CD4-positive, alpha-beta T cell treated with Interleukin-12 subunit alpha and Interleukin-12 subunit beta, for 1 hour (primary cell): ENCODE results near the gene THSD7B.

ENCODE experiments used
- DNase-seq: peaks from one replicate; pipeline ENCODE4 v3.0.0-alpha.2; 2020

The THSD7B gene

DNA sequence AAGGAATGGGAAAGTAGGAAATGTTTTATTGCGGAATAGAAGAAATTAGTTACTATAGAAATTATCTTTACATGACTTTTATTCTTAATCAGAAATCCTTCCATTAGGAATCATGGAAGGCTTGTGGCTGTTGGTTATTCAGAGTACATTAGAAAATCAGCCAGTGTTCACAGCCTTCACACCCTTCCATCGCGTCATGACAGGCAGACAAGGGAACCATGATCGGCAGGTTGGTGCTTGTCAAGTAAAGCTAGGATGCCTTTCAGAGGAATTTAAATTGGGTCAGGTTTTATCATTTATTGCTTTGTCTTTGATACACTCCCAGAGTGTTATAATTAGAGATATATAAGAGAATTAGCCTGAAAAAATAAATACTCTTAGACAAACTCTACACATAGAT is 400.6 kb downstream of the THSD7B start:
- no peak for DNase-seq

DNA sequence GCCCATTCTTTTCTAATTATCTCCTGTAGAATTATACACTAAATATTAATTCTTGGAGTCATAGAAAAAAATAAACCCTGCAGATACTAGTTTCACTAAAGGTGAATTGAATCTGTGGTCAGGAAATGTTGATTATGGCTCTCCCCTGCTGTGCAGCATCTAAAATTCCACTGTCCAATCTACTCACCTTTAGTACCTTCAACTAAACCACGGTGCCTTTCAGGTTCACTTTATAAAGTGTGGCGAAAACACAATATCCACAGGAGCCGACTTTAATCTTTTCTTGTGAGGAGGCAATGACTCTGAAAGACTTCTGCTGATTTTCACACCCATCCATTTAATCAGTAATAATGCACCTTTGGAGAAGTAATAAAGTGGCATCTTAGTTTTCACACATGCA is 402.3 kb downstream of the THSD7B start:
- DNase-seq: no peak

DNA sequence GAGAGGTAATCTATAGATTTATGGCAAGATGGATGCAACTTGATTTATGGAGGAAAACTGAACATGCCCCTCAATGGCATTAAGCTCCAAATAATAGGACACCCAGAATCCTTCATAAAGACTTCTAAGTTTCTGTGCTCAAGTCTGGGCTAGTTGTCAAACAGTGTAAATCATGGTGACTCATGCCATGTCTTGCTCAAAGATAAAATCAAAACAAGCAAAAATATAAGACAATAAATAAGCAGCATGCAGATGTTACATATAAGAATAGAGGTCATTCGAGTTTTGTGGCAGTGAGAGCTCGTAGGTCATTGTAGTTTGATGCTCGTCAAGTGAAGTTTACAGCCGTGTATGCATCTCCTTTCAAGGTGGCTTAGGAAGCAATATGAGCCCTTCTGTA is 403.2 kb downstream of the THSD7B start:
- DNase-seq: no peak

DNA sequence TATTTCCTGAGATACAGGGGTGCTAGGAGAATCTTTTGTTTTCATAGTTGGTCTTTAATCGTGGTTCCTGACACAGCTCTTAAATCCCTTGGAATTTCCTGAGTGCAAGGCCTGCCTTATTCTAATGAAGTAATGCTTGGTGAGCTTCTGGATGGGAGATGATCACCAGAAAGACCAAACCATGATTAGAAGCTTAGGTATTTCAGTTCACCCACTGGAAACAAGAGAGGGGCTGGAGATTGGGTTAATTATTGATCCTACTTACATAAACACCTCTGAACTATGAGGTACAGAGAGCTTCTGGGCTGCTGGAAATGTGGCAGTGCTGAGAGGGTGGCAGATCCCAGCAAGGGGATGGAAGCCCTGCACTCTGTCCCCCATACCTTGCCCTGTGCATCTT is 406.8 kb downstream of the THSD7B start:
- DNase-seq: no peak

DNA sequence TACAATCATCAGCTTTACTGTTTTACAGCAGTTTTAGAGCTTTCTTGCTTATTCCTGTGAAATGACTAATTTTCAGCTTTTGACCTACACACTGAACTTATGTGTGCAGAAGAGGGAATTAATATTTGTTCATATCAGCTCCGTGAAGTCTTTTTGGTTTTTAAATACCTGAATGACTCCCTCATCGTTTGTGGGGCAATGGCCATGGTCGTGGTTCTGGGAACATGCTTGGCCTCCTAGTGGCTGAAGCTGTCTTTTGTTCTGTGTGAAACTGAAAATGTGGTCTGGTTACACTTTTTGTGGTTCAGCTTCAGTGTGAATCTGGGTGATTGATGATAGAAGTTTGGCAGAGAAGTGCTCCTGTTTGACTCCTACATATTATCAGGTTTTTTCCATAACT is 408.1 kb downstream of the THSD7B start:
- DNase-seq: no peak

DNA sequence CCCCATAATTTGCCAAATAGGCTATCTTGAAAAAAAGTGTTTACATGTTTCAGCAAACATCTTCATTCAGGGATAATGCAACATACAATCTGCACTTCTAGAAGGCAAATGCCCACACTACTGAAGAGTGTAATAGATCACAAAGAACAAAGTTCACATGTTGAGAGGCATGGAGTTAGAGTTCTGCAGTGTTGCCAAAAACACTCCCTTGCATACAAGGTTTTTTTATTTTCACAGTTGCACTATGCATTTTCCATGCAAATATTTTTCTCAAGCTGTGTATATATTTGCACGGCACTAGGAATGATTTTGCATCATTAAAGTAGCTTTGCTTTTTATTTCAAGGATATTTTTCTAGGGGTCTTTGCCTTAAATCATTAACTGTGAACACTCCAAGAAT is 409.9 kb downstream of the THSD7B start:
- no peak for DNase-seq

DNA sequence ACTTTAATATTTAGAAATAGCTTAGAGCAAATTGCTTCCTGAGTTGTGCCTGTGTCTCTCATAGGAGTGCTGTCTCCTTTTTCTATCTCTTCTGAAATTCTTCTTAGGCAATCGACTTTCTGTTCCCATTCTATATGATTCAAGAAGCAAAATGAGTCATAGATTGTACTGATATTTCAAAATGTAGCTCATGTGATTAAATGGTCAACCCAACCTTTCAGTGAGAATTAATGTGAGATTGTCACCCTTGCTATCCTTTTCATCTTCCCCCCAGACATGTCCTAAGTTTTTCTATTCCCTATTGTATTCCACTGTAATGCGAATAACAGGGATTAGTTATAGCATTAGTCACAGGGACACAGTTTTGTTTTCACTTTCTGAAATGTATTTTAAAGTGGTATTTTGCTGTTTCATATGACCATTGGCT is 413.6 kb downstream of the THSD7B start:
- DNase-seq: no peak

DNA sequence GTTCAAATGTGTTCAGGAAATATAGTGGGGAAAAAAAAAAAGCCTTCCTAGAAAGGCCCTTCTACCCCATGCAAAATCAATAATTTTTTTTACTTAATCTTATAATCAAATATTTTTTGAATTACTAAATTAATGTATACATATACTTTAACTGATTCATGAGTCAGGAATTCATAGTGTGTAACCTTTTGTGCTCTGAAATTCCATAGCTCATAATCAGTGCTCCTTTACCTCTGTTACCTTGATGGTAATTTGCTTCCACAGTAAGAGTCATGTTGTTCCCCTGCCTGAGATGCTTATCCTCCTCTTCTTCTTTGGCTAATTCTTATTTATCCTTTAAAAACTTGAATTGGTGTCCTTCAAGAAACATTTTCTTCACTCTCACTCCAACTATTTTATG is 414.2 kb downstream of the THSD7B start:
- DNase-seq: no peak

DNA sequence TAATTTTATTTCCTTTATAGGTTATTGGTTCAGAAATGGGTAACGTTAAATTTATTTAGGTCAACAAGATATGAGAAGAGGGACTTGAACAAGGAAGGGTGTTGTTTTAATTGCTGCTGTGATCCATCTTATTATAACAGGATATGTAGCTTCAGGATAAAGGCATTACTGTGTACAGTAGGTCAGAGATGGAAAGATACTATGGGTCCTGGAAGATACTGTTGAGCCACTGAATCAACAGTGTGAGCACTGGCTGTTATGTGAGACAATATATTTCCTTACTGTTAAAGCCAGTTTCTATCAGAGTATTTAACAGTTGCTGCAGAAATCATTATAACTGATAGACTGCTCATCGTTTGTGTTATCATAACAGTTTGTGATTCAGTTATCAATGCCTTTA is 414.7 kb downstream of the THSD7B start:
- DNase-seq: no peak

DNA sequence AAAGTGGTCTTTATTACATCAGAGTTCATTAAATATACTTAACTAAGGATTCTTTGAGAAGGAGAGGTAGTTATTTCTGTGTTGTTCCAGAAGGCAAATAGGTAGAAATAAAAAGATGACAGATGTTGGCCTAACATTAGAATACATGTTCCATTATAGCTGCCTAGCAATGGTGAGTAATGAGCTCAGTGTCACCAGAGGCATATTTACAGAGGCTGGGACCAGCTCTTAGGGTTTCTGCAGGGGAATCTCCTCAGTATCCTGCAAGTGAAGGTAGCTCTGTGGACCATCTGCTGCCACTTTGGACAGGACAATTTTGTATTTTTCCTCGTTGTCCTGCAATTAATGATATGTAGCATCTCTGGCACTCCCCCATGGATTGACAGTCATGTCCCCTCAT is 416.0 kb downstream of the THSD7B start:
- DNase-seq: no peak

DNA sequence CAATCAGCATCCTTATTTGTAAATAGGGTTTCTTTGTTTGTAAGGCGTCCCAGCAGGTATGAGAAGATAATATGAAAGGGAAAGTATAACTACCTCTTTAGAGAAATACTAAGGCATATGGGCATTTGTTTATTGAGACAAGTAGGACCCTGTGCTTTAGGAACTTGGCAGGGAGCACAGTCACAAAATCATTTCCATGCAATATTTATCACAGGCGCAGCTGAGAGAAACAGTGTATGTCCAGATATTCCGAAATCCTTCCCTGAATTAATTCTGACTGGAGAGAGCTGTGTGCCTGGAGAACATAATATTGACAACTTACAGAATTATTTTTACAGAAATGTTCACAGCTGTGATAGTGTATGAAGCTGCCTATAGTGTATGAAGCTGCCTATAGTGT is 416.7 kb downstream of the THSD7B start:
- DNase-seq: no peak

DNA sequence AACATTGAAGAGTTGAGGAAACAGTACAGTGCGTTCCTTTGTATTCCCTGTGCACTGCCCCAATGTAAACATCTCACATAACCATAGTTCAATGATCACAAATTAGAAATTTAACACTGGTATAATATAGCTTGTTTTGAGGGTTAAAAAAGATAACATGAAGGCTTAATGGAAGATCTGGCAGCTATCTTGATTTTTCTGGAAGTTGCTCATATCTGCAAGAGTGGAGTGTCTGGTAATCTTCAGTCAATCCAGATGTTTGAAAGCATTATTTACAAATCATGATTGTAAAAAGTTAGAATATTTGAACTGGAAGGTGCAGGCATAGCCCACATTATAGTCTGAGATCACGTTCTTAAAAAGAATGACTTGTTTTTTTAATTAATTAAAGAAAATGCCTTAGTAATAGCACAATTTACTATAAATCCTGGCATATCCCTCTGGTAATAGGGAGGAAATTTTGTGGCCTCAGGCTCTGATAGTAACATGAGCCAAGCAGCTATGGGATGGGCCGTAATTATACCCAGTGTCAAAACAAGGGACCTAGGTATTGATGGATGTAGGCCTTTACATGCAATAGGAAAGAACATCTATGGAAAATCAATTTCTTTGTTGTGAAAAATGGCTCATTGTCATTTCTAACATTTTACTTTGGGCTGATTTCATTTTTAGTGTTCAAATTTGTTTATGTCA is 418.0 kb downstream of the THSD7B start:
- DNase-seq: no peak

DNA sequence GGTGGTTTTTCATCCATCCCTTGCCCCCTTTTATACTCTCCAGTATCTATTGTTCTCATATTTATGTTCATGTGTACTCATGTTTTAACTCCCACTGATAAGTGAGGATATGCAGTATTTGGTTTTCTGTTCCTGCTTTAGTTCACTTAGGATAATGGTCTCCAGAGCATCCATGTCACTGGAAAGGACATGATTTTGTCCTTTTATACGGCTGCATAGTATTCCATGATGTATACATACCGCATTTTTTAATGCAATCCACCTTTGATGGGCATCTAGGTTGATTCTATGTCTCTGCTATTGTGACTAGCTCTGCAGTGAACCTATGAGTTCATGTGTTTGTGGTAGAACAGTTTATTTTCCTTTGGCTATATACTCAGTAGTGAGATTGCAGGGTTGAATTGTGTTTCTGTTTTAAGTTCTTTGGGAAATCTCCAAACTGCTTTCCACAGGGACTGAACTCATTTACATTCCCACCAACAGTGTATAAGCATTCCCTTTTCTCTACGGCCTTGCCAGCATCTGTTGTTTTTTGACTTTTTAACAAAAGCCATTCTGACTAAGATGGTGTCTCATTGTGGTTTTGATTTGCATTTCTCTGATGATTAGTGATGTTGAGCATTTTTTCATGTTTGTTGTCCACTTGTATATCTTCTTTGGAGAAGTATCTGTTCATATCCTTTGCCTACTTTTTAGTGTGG is 420.2 kb downstream of the THSD7B start:
- no peak for DNase-seq

DNA sequence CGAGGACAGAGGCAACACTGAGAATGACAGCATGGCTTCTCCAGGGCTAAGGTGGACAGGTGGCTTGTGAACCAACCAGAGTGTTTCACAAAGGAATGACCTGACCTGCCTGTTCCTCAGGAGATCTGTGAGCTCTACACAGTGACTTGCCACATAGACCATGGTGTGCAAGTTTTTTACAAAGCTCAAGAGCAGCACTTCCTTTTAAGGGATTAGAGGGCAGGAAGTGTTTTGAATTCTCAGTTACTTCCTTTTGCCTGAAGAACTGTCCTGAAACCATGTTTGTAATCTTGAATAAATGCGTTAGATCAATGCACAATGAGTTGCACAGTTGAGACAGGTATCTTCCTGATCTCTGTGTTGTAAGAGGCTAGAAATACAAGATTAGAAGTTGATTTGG is 421.9 kb downstream of the THSD7B start:
- DNase-seq: no peak

DNA sequence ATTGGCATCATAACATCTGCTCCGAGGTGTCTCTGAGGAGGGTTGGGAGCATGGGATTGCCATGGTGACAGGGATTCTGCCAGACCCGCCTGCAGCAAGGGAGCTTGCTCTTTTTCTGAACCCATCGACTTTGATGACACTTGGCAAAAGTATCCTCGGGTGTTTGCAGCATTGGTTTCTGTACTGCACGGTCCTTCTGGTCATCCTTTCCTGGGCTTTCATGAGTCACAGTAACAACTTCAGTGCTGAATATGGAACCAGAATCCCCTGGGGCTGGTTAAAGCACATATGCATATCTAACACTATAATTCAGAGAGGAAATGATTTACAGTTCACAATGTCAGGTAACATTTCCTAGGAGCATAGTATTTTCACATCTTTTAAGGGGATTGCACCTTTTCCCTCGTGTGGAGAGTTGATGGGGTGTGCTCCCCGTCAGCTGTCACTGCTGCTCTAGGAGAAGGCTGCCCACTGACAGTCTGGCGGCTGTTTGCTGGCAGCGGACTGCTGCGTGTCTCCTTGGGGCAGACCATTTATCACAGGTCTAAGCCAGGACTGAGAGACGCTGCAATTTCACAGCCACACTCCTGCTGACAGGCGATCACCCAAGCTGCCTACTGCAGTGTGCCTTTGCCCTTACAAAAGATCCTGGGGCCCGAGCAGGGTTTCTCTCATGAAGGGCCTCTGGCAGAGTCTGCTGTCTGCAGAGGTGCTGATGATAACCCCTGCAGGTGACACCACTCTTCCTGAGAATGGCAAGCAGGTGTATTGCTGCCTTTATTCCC is 425.3 kb downstream of the THSD7B start:
- DNase-seq: no peak

DNA sequence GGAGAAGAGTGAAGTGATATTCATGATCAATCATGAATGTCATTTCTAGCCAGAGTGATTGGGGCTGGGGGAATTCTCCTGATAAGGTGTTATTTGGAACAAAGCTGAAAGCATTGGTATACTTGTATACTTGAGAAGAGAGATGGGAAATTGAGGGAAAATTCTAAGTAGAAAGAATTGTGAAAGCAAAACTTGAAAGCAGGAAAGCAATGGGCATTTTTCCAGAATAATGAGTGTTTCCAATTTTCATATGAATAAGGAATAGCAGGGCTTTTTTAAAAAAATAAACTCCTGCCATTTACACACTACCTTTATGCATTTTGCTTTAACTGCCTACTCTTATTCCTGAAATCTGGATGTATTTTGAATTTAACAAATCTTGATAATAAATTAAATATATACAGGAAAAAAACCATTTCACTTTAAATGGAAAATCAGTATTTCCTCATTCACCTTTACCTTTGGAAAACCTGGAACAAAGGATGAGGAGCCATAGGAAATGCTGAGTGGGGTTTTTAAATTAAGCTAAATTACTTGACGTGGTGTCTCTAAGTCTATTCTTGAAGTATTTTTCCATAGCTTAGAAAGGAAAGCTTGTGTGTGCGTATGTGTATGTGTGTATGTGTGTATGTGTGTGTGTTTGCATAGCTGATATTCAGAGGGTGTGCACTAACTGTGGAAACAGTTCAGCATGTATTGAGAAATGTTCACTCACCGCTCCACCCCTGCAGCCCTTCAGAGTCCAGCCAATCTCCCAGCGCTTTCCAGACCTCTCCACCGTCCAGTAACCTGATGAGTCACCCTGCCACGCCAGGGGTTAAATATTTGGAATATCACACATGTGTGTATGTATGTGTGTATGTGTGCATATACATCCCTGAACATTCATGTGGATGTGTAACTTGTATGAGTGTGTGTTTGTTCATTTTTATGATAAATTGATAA is 427.3 kb downstream of the THSD7B start:
- no peak for DNase-seq

DNA sequence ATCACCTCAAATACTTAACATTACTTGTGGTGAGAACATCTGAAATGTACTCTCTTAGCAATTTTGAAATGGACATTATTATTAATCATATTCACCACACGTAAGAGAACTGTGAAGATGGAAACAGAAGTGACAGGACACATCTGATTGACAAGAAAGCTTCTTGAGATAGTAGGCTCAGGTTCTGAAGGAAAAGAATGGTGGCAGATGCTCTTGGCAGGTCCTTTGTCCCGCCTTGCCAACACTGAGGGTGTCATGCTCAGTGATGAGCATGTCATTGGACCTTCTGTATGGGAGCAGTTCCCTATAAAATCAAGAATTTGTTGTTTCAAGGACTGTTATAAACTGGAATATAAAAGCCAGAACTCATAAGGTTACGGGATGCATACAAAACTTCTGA is 428.1 kb downstream of the THSD7B start:
- no peak for DNase-seq

DNA sequence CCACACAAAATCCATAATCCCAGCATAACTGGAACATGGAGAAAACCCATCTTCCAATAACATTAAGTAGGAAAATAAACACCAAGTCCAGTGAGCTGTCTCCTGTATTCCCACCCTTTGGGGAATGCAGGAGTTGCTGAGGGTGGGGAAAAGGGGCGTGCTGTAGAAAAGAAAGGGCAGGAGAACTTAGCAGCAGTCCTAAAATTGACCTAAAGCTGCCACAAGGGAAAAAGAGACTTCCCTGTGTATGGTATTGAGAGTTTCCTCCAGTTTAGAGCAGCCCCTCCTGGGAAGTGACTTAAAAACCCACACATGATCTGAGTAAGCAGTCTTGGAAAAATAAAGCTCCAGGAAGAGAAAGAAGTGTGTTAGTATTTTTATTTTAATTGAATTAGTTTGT is 428.8 kb downstream of the THSD7B start:
- DNase-seq: no peak

DNA sequence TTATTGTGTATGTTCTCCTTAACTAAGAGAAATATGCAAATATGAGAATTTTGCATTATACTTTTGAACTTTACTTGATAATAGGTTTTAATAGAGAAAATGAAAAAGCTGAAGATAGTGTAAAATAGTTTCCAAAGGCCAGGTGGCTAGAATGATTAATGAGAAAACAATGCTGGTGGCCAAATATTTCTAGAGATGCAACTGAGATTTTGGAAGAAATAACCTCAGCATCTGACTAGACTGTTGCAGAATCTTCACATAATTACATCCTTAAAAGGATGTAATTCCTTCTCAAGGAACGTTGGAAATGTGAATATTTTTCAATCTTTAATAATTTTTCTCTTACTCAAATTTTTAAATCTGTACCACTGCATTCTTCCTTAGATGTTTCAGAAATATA is 434.4 kb downstream of the THSD7B start:
- DNase-seq: no peak

DNA sequence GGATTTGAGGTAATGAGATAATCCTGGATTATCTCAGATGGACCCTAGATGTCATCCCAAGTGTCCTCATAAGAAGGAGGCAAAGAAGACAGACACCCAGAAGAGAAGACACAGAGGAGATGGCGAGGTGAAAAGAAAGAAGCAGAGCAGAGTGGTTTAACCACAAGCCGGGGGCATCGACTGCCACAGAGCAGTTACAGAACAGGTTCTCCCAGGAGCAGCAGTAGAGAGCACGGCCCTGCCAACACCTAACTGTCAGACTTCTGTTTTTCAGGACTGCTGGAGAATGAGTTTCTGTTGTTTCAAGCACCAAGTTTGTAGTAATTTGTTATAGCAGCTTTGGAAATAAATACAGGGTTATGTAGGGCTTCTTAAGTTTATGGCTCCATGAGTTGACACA is 437.0 kb downstream of the THSD7B start:
- no peak for DNase-seq

DNA sequence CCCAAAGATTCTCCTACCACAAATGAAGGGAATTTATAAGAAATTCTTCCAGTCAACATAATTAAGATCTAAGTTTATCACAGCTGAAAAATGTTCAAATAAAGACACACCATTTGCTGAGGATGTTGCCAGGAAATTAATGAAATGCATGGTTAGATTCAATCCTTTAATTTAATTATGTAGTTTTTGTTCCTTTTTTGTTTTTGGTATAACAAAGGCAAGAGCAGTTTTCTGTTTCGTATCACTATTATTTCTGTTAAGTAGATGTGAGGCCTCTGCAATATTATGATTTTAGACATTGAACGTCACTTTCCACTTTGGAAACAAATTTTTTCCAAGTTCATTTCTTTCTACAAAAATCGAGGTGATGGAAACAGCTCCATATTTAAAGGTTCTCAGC is 440.0 kb downstream of the THSD7B start:
- no peak for DNase-seq

DNA sequence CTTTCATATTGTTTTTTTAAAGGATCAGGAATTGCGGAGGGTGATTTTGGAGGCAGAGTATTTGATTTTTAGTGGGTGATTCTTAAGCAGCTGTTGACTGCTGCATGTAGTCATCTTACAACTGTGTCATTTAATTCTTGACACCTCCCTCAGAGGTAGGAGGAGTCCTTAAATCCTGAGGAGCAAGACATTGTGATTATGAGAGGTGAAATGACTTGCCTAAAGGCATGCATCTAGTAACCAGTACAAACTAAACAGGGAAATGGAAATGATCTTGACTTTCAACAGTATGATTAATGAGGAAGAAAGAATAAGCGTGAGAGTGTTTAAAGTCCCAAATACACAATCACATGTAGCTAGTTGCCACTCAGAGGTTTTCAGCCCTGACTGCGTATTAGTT is 440.7 kb downstream of the THSD7B start:
- DNase-seq: no peak

DNA sequence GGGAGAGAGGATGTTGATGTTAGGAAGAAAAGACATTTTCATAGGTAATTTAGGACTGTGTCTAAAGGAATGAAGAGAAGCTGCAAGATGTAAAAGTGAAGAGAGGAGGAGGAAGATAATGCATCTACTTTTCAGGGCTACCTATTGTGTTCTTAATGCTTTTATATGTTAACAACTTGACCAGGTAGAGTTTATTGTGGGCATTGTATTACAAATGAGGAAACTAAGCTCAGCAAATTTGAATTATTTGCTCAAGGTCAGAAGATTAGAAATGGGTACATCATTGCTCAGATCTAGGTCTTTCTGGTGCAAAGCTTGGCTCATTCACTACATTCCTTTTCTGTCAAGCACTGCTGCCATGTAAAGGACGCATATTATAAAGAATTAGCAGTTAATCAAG is 441.7 kb downstream of the THSD7B start:
- no peak for DNase-seq
